ENCODE results near the gene ATP10A.

DNA sequence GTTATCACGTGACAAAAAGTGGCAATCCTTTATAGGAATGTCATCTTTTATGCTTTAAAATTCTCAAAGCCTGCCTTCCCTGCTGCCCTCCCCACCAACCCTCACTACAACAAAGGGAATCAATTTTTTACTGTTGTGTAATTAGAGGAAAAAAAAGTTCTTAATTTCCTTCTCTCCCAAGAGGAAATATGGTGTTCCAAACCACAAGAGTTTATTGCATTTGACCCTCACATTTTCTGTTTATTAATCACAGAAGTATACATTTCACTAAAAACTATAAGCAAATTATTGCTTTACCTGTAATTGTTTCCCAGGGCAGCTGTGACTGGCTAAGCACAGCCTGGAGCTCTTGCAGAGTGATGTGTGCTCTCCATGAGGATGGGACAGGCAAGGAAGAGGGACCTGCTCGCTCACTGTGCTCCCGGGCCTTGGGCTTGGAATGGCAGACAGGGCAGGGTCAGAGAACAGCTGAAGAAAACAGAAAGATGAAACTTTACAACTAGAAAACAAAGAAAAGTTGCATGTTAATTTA is 31.3 kb upstream of the ATP10A start:
- TF ChIP-seq, protein P1, sequence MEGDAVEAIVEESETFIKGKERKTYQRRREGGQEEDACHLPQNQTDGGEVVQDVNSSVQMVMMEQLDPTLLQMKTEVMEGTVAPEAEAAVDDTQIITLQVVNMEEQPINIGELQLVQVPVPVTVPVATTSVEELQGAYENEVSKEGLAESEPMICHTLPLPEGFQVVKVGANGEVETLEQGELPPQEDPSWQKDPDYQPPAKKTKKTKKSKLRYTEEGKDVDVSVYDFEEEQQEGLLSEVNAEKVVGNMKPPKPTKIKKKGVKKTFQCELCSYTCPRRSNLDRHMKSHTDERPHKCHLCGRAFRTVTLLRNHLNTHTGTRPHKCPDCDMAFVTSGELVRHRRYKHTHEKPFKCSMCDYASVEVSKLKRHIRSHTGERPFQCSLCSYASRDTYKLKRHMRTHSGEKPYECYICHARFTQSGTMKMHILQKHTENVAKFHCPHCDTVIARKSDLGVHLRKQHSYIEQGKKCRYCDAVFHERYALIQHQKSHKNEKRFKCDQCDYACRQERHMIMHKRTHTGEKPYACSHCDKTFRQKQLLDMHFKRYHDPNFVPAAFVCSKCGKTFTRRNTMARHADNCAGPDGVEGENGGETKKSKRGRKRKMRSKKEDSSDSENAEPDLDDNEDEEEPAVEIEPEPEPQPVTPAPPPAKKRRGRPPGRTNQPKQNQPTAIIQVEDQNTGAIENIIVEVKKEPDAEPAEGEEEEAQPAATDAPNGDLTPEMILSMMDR (IDR thresholded peaks at IDR 0.05): no peak
- TF ChIP-seq EP300 (IDR thresholded peaks at IDR 0.05; ENCODE audit: low read depth): no peak
